Stimulated activated CD4-positive, alpha-beta T cell treated with anti-CD3 and anti-CD28 coated beads, TNF-alpha, amount 100 ng/mL, for 24 hours (primary cell): ENCODE data around the gene IL16.

ENCODE experiments used
- DNase-seq, 3 experiments: peaks; one replicate each; pipeline ENCODE4 v3.0.0-alpha.2; 2020; ENCODE audit warnings: low read depth in 3 of 3

Gene IL16

DNA sequence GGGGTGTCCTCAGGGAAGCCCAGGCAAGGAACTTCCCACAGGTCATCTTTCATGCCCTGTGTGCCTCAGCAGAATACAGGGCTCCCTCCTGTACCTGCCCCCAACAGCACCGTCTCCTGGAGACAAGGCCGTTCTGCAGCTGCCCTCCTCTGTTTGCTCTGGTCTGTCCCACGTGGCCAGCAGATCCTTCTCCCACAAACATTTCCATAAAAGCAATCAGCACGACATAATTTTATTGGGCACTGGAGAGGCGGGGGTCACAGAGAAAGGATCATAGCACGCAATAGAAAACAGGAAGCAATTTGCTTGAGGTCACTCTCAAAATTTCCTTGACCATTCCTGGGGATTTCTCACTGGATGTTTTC, 97.8 kb downstream of the IL16 start:
- no peak for DNase-seq

GRCh38 chr15:81295486-81296121, 98.9 kb downstream of the IL16 start:
- DNase-seq = no peak

DNA sequence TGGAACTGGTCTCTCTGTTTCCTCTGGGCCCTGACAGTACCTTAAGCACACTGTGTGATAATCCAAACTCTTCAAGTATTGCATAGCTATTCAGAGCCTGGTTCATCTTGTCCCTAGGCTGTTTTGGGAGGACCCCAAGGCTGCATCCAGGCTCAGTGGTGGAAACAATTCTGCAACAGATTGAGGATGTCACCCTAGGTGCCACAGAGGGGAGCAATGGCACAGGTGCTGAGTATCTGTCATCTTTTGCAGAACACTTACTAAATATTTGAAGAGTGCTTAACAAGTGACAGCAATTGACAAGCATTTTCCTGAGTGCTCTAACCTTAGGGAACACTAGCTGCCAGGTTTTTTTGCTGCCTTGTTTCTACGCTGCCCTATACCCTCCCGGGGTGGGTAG, 99.5 kb downstream of the IL16 start:
- DNase-seq = no peak

DNA sequence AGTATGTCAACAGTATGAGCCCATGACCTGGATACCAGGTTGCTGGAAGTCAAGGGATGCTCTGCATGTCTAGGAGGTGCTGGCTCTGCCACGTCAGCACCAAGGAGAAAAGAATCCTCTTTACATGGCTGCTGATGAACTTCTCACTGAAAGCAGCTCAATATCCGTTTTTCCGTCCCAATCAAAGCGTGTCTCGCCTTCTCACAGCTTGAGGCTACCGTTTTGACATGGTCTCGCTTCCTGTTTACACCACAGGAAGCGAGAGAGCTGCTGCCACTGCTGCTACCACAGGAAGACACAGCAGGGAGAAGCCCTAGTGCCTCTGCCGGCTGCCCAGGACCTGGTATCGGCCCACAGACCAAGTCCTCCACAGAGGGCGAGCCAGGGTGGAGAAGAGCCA, 100.0 kb downstream of the IL16 start:
- DNase-seq = peak; percentile 42 to 62 (median 59)

- no peak for DNase-seq
Observed at GRCh38 chr15:81297147-81297572, 100.5 kb downstream of the IL16 start.

DNA sequence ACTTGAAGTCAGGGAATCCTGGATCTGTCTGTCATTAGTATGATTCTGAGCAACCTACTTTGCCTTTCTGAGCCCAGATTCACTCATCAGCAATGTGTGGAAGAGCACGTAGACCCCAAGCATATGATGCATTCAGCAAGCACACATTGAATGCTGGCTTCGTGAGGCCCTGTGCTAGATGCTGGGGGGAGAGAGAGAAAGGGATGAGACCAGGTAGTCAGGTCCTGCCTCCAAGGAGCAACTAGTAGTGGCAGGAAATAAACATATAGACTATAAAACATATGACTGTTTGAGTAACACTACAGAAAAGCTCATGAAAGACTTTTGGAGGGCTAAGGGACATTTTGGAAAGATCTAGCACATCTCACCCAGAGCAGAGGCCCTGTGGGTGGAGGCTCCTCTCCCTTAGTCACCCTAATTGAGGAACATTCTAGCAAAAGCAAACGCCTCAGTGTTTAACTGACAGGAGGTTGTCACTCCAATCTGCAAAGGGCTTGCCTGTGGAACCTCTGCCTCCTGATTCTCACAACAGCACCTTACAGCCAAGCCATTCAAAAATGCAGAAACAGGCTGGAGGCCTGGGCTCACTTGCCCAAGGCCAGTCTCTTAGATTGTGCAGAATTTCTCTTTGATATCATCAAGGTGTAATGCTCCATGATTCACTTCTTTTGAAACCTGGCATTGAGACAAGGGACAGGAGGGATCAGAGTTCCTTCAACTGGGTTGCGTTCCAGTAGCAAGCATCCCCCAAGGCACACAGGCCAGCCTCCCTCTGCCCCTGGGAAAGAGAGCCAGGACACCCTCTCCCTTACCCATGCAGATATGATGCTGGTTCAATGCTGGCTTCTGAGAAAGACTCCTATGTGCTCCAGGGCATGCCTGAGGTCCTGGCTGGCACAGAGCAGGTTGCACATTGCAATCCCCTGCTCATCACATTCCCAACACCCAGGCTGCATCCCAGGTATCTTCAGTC, 101.2 kb downstream of the IL16 start:
- no peak for DNase-seq

- no peak for DNase-seq
Observed at GRCh38 chr15:81298611-81299010, 101.9 kb downstream of the IL16 start.

GRCh38 chr15:81299156-81299555, 102.5 kb downstream of the IL16 start:
- DNase-seq = no peak

DNA sequence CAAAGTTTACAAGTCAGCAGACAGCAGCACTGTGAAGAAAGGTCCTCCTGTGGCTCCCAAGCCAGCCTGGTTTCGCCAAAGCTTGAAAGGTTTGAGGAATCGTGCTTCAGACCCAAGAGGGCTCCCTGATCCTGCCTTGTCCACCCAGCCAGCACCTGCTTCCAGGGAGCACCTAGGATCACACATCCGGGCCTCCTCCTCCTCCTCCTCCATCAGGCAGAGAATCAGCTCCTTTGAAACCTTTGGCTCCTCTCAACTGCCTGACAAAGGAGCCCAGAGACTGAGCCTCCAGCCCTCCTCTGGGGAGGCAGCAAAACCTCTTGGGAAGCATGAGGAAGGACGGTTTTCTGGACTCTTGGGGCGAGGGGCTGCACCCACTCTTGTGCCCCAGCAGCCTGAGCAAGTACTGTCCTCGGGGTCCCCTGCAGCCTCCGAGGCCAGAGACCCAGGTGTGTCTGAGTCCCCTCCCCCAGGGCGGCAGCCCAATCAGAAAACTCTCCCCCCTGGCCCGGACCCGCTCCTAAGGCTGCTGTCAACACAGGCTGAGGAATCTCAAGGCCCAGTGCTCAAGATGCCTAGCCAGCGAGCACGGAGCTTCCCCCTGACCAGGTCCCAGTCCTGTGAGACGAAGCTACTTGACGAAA, 103.1 kb downstream of the IL16 start:
- no peak for DNase-seq

DNA sequence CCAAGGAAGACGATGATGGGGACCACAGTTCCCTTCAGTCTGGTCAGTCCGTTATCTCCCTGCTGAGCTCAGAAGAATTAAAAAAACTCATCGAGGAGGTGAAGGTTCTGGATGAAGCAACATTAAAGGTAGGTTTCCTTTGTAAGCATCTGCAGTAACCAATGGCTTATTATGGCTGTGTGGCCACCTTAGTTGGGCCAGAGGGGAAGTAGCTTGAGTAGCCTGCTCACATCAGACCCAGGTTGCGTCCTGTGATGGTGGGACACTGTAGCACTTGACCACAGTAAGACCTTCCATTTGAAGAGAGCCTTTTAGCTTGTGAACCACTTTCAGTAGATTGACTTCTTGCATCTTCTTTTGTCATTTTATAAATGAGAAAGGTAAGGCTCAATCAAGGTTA, 104.7 kb downstream of the IL16 start:
- DNase-seq = no peak

- DNase-seq = peak in 1 of 3 experiments; percentile 55
Observed at GRCh38 chr15:81301815-81302399, 105.2 kb downstream of the IL16 start.

DNA sequence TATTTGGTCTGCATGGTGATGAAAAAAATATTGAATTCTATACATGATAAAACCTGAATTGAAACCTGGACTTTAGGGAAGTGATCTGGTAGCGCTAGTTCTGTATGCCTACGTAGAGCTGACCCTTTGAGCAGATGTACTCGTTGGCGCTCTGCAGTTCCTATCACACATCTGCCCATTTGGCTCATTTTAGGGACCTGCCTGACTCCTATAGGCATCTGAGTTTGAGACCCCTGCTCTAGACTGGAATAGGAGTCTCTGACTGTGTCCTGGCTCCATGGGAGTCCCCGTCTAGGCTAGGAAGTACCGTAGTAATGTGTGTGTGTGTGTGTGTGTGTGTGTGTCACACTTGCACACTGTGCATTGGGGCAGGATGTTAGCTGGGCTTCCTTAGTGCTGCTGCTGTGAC, 106.0 kb downstream of the IL16 start:
- DNase-seq = no peak

- DNase-seq = no peak
Observed at GRCh38 chr15:81303244-81304225, 106.9 kb downstream of the IL16 start.

DNA sequence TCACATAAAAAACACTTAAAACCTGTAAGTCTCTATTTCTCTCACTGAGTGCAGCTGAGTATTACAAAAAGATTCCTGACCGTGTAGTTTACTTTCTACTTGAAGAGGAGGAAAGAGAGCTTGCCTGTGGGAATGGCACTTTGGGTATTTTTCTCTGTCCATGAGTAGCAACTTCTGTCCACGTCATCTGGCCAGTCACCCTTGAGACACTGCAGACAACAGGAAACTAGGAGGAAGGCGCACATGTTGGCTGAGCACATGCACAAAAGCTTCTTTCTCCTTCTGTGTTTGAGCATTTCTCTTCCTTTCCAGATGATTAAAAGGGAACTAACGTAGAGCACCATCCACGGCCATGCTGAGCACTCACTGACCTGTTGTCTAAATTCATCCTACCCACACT, 107.5 kb downstream of the IL16 start:
- no peak for DNase-seq

DNA sequence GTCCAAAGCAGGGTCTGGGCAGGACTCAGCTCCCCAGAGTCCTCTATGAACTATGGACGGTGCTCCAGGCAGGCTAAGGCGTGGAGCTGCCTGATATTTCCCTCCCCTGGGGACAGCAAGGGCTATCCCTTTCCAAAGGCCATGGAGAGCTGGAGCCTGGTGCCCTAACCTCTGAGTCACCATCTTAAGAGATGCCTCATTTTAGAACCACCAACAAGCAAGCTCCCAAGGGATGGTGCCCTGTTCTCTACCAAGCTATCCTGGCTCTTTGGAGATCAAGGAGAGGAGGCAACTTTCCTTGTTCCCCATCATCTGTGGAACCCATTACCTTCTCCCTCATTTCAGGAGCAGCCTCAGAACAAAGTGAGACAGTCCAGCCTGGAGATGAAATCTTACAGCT, 111.6 kb downstream of the IL16 start:
- DNase-seq = no peak

DNA sequence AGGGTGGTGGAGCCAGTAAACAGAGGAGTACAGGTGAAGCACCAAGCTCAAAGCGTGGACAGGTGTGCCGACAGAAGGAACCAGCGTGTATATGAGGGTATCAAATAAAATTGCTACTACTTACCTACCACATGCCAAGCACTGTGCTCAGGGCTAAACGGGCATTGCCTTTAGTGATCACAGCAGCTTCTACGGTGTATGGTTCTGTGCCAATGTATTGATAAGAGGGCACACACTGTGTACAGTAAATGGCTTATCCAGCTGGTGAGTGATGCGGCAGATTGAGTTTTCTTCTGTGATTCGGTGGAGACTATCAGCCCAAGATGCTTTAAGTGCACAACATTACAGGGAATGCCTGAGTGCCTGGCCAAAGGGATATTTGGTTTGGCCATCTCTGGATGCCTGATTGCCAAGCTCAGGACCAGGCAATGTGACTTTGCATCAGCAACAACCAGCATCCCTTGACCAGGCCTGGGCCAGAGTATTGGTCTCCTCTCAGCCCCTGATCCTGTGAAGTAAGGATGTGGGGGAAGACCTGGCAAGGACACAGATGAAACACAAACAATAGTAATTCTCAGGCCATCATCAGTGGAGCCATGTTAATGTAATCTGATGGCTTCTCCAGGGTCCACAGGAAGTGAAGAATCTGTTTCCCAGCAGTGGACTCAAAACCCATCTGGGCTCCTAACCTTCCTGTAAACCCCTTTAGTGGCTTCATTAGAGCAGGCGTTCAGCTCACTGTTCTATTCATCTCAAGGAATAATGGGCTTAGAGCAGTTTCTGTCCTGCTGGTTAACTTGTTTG, 113.2 kb downstream of the IL16 start:
- DNase-seq = no peak

GRCh38 chr15:81310480-81310879, 113.8 kb downstream of the IL16 start:
- DNase-seq = no peak

- DNase-seq = no peak
Observed at GRCh38 chr15:81311752-81312464, 115.2 kb downstream of the IL16 start.

DNA sequence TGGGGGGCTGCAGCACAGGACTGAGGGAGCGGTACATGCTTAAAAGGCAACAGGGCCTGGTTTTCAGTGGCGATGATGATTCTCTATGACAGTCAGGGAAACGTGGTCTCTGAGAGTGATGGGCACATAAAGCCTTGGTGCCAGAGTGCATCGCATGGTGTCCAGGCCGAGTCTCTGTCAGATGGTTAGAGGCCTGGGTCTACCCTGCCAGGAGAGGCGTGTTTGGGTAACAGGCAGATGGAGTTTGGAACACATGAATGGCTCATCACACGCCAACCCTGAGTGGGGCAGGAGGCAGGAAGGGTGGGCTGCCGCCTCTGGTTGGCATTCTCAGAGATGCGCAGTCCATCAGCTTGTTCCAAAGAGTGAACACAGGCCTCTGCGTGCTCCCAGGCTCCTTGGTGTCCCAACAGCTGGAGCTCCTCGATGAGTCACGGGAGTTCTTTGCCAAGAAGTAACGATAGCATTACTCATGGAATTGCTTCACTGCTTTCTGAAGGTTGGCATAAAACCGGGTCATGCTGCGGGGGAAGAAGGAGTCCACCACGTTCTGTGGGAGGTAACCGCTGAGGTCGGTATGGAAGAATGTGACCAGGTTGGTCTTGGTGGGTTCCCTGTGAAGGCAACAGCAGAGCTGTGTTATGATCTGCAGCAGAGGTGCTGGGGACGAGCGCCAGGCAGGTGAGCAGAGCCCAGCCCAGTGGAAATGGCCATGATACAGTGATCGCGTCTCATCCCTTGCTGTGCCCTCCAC, 116.3 kb downstream of the IL16 start:
- no peak for DNase-seq
